GF-D8 (cell line): ENCODE measurements around the gene KCNAB1.

ENCODE experiments used
- DNase-seq: peaks from one replicate; lab custom pipeline; 2025; lab: John Stamatoyannopoulos, UW

Gene KCNAB1

GRCh38 chr3:156323466-156323865 lies 203.1 kb downstream of the KCNAB1 start:
- DNase-seq = no peak

- DNase-seq = no peak
These were observed 210.0 kb downstream of the KCNAB1 start for GRCh38 chr3:156330415-156330814.

- no peak for DNase-seq
These were observed 211.9 kb downstream of the KCNAB1 start for GRCh38 chr3:156332304-156332703.

GRCh38 chr3:156334841-156335545 lies 214.6 kb downstream of the KCNAB1 start:
- no peak for DNase-seq

- DNase-seq = no peak
These were observed 219.1 kb downstream of the KCNAB1 start for GRCh38 chr3:156339491-156339890.

GRCh38 chr3:156341332-156341731 lies 221.0 kb downstream of the KCNAB1 start:
- DNase-seq = no peak

- no peak for DNase-seq
These were observed 221.5 kb downstream of the KCNAB1 start for GRCh38 chr3:156341831-156342416.

GRCh38 chr3:156344215-156344614 lies 223.8 kb downstream of the KCNAB1 start:
- DNase-seq = no peak

GRCh38 chr3:156349111-156349510 lies 228.7 kb downstream of the KCNAB1 start:
- no peak for DNase-seq

- DNase-seq = no peak
These were observed 229.6 kb downstream of the KCNAB1 start for GRCh38 chr3:156349978-156350377.

GRCh38 chr3:156350781-156351180 lies 230.4 kb downstream of the KCNAB1 start:
- no peak for DNase-seq

GRCh38 chr3:156351783-156352182 lies 231.4 kb downstream of the KCNAB1 start:
- DNase-seq = no peak

GRCh38 chr3:156352728-156353127 lies 232.3 kb downstream of the KCNAB1 start:
- DNase-seq = no peak

GRCh38 chr3:156353563-156353962 lies 233.2 kb downstream of the KCNAB1 start:
- DNase-seq = no peak

- no peak for DNase-seq
These were observed 236.4 kb downstream of the KCNAB1 start for GRCh38 chr3:156356537-156357363.

- DNase-seq = no peak
These were observed 237.9 kb downstream of the KCNAB1 start for GRCh38 chr3:156358232-156358631.

GRCh38 chr3:156359368-156359767 lies 239.0 kb downstream of the KCNAB1 start:
- DNase-seq = no peak

GRCh38 chr3:156360083-156360482 lies 239.7 kb downstream of the KCNAB1 start:
- no peak for DNase-seq

GRCh38 chr3:156360963-156361362 lies 240.6 kb downstream of the KCNAB1 start:
- DNase-seq = no peak

- no peak for DNase-seq
These were observed 246.2 kb downstream of the KCNAB1 start for GRCh38 chr3:156366559-156366958.

- DNase-seq = no peak
These were observed 247.8 kb downstream of the KCNAB1 start for GRCh38 chr3:156368189-156368588.

- DNase-seq = no peak
These were observed 251.3 kb downstream of the KCNAB1 start for GRCh38 chr3:156371701-156372100.

GRCh38 chr3:156373095-156373494 lies 252.7 kb downstream of the KCNAB1 start:
- DNase-seq = no peak
